Brain microvascular endothelial cell (primary cell): ENCODE data around the gene STYXL1.

Source experiments
- DNase-seq: peaks from one replicate; pipeline ENCODE4 v3.0.0-alpha.2; 2020
- H3K27ac ChIP-seq: fragments of 250-450 bp; sonication (Bioruptor Pico); 2 replicates; pipeline ENCODE4 v1.5.1; 2020; ENCODE audit warnings: mild to moderate bottlenecking, moderate library complexity
- H3K27me3 ChIP-seq: fragments of 250-450 bp; sonication (Bioruptor Pico); replicated peaks from 2 replicates; pipeline ENCODE4 v1.5.1; 2020; ENCODE audit warnings: mild to moderate bottlenecking
- H3K36me3 ChIP-seq: fragments of 250-450 bp; sonication (Bioruptor Pico); replicated peaks from 2 replicates; pipeline ENCODE4 v1.5.1; 2020; ENCODE audit warnings: mild to moderate bottlenecking
- H3K4me3 ChIP-seq: 2 replicates; pipeline ENCODE4 v1.5.1; 2011; ENCODE audit warnings: low read depth, mild to moderate bottlenecking, control low read depth, low read length, moderate library complexity
- in situ Hi-C: cut with HindIII; loops from 2 replicates; pipeline ENCODE4 v1.10.0; 2017; ENCODE audit warnings: low sequenced_read_pairs, low pct_ligation_motif_present
- TF ChIP-seq, protein P1 (sequence below): IDR thresholded peaks from 2 replicates; pipeline ENCODE4 v1.5.1; 2011; ENCODE audit warnings: low read depth, mild to moderate bottlenecking, moderate library complexity, low read length, control low read depth, inconsistent platforms; ENCODE audit errors: missing control alignments

The STYXL1 gene

DNA sequence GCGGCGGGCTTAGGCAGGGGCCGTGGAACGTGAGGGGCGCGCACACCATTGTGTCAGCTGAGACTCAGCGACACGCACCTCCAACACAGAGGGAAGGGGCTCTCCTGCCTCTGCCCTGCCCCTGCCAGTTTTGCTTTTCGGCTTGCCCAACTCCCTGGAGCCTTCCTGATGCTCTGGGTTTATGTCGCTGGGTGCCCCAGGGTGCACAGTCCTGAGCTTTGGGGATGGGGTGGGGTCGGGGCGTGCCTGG lies 66.7 kb downstream of the STYXL1 start:
- Histone ChIP-seq H3K27me3 (no peaks in the 10 kb centered on the region), H3K36me3 (peaks cover 42% of the 10 kb centered on the region), H3K27ac (no peak overlapping the region), H3K4me3 (no peak overlapping the region)
- in situ Hi-C loops: no loop called here
- no peak for DNase-seq
- TF ChIP-seq, protein P1, sequence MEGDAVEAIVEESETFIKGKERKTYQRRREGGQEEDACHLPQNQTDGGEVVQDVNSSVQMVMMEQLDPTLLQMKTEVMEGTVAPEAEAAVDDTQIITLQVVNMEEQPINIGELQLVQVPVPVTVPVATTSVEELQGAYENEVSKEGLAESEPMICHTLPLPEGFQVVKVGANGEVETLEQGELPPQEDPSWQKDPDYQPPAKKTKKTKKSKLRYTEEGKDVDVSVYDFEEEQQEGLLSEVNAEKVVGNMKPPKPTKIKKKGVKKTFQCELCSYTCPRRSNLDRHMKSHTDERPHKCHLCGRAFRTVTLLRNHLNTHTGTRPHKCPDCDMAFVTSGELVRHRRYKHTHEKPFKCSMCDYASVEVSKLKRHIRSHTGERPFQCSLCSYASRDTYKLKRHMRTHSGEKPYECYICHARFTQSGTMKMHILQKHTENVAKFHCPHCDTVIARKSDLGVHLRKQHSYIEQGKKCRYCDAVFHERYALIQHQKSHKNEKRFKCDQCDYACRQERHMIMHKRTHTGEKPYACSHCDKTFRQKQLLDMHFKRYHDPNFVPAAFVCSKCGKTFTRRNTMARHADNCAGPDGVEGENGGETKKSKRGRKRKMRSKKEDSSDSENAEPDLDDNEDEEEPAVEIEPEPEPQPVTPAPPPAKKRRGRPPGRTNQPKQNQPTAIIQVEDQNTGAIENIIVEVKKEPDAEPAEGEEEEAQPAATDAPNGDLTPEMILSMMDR: no peak

DNA sequence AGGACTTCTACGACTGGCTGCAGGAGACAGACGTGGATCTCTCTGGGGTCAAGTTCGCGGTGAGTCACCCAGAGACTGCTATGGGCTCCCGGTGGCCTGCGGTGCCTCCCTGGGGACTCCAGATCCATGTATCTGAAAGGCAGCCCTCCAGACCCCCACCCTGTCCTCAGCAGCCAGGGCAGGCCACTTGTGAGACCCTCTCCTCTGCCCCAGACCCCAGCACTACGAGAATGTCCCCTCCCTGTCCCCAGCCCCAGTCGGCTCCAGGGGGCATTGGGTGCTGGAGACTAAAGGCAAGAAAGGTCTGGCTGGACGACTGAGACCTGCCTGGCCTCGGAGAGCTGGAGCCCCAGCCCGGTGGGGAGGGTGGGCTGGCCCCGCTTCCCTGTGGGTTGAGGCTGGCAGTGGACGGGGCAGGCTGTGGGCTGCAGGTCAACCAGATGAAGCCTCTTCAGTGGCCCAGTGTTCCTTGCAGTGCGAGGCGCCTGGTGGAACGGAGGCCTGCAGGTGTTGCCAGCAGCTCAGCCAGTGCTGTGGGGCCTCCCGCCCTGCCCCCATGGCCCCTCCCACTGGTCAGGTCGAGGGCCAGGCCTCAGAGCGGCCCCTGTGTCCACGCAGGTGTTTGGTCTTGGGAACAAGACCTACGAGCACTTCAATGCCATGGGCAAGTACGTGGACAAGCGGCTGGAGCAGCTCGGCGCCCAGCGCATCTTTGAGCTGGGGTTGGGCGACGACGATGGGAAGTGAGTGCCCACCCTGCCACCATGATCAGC lies 67.2 kb downstream of the STYXL1 start:
- H3K27ac ChIP-seq: no peak overlapping the region
- in situ Hi-C loops: no loop called here
- no peaks in the 10 kb centered on the region for H3K27me3 ChIP-seq
- no peak for DNase-seq
- TF ChIP-seq, protein P1: no peak
- H3K4me3 ChIP-seq: no peak overlapping the region
- H3K36me3 ChIP-seq: peaks cover 37% of the 10 kb centered on the region

DNA sequence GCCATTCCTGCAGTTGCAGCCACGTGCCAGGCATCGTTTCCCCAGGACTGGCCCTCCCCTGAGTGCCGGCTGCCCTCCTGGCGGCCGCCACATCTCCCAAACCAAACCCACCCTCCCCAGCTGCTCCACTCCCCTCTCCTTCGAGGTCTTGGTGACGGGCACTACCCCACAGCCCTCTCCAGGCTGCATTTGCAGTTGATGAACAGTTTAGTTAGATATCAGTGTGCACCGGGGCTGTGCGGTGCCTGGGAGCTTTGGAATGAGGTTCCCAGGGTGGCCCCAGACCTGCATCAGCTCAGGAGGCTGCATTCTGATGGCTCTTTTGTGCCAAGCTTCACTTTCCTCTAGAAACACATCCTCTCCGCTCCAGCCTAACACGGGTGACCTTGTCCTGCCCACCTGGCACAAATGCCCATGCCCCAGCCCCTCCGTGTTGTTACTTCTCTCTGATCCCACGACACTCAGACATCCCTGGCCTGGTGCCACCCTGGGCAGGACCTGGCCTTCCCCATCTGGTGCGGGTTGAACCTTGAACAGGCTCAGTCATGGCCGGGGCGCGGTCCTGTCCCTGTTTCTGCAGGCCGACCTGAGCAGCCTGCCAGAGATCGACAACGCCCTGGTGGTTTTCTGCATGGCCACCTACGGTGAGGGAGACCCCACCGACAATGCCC lies 67.9 kb downstream of the STYXL1 start:
- H3K36me3 ChIP-seq: peaks cover 30% of the 10 kb centered on the region
- in situ Hi-C loops: no loop called here
- no peak overlapping the region for H3K27ac ChIP-seq
- no peak overlapping the region for H3K4me3 ChIP-seq
- no peak for DNase-seq
- TF ChIP-seq, protein P1: no peak
- no peaks in the 10 kb centered on the region for H3K27me3 ChIP-seq

DNA sequence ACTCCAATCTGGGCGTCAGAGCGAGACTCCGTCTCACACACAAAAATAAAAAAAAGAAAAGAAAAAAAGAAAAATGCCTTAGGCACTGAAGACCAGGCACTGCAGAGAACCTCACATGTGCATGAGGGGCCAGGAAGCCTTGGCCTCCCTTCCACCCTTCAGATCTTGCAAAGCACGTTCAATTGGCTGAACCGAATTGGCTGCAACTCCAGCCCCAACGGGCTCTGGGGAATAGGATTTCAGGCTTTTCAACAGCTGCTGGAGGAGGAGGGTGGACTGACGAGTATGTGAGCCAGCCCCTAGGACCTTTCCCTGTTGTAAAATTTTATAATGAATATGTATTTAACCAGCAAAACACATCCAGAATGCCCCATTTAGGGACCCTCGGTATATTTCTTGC lies 70.1 kb downstream of the STYXL1 start:
- TF ChIP-seq, protein P1: no peak
- Histone ChIP-seq H3K27ac (no peak overlapping the region), H3K27me3 (no peaks in the 10 kb centered on the region), H3K36me3 (peaks cover 20% of the 10 kb centered on the region), H3K4me3 (no peak overlapping the region)
- in situ Hi-C loops: no loop called here
- no peak for DNase-seq

DNA sequence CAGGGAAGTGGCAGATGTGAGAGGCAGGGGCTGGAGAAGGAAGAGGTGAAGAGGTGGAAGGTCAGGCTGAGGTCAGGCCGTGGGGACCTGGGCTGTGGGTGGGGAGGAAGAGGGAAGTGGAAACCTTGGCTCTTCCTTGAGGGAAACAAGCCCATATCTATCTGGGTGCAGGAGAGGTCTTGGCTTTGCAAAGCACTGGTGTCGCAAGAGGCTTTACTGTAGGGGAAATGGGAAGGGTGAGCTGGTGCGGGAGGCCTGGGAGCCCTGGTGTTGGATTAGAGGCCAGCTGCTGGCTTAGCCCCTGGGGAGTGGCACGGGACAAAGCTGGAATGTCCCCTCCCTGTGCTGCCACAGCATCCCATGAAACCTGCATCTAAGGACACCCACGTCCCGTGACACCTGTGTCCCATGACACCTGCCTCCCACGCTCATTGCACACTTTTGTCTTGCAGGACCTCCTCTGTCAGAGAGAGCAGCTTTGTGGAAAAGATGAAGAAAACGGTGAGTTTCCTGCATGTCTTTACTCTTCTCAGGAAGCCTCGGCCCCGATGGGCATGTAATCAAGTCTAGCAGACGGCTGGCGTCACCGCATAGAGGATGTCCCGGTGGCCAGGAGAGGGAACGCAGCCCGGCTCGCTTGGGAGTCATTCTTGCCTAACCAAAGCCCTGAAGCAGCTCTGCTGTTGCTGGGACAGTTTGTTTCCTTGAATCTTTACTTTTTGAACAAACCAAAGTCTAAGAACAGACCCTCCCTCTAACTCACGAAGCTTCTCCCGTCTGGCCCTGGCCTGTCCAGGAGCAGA lies 75.6 kb downstream of the STYXL1 start:
- TF ChIP-seq, protein P1: peak; percentile 20
- in situ Hi-C loops: no loop called here
- no peak overlapping the region for H3K27ac ChIP-seq
- peaks cover 12% of the 10 kb centered on the region for H3K36me3 ChIP-seq
- DNase-seq: no peak
- H3K27me3 ChIP-seq: no peaks in the 10 kb centered on the region
- H3K4me3 ChIP-seq: no peak overlapping the region
